GM18858 (cell line): ENCODE results near the gene ARHGAP26.
A peak's percentile ranks its signal among the peaks of the same experiment; 100 is the strongest.

ENCODE experiments used
- ATAC-seq: cut with Tn5 transposase; IDR thresholded peaks from one replicate; pipeline ENCODE4 v1.9.1; 2021; ENCODE audit not compliant: unreplicated experiment

Gene ARHGAP26

GRCh38 chr5:143249851-143250250 is 479.7 kb downstream of the ARHGAP26 start:
- no peak for ATAC-seq

- peak; percentile 62 for ATAC-seq
Observed at GRCh38 chr5:143251190-143251589, 481.0 kb downstream of the ARHGAP26 start.

GRCh38 chr5:143251946-143252345 is 481.8 kb downstream of the ARHGAP26 start:
- ATAC-seq = no peak

- ATAC-seq = no peak
Observed at GRCh38 chr5:143254819-143255218, 484.6 kb downstream of the ARHGAP26 start.

- ATAC-seq = no peak
Observed at GRCh38 chr5:143258559-143259253, 488.5 kb downstream of the ARHGAP26 start.

GRCh38 chr5:143259254-143259605 is 489.1 kb downstream of the ARHGAP26 start:
- no peak for ATAC-seq

GRCh38 chr5:143261748-143262392 is 491.7 kb downstream of the ARHGAP26 start:
- no peak for ATAC-seq

GRCh38 chr5:143262393-143263174 is 492.4 kb downstream of the ARHGAP26 start:
- peak; percentile 84 for ATAC-seq

GRCh38 chr5:143263272-143263810 is 493.2 kb downstream of the ARHGAP26 start:
- ATAC-seq = no peak

- no peak for ATAC-seq
Observed at GRCh38 chr5:143265995-143266394, 495.8 kb downstream of the ARHGAP26 start.

- ATAC-seq = no peak
Observed at GRCh38 chr5:143267186-143267585, 497.0 kb downstream of the ARHGAP26 start.

GRCh38 chr5:143268388-143268787 is 498.2 kb downstream of the ARHGAP26 start:
- no peak for ATAC-seq

GRCh38 chr5:143271431-143271830 is 501.3 kb downstream of the ARHGAP26 start:
- ATAC-seq = no peak

- no peak for ATAC-seq
Observed at GRCh38 chr5:143274952-143275351, 504.8 kb downstream of the ARHGAP26 start.

GRCh38 chr5:143275512-143276363 is 505.6 kb downstream of the ARHGAP26 start:
- no peak for ATAC-seq

- ATAC-seq = no peak
Observed at GRCh38 chr5:143277536-143277935, 507.4 kb downstream of the ARHGAP26 start.
